CD4-positive, alpha-beta T cell treated with Interleukin-21 for 1 hour (primary cell): ENCODE results near the gene CRYAA.
"Not testable (repeated sequence)": the region's sequence is repeated elsewhere in the genome, so short reads cannot be mapped to it uniquely, and the experiment has no call there.

Source experiments
- DNase-seq: peaks from one replicate; pipeline ENCODE4 v3.0.0-alpha.2; 2020

Gene CRYAA

GRCh38 chr21:43177043-43177906 is 8.5 kb downstream of the CRYAA start:
- DNase-seq = not testable (repeated sequence)

DNA sequence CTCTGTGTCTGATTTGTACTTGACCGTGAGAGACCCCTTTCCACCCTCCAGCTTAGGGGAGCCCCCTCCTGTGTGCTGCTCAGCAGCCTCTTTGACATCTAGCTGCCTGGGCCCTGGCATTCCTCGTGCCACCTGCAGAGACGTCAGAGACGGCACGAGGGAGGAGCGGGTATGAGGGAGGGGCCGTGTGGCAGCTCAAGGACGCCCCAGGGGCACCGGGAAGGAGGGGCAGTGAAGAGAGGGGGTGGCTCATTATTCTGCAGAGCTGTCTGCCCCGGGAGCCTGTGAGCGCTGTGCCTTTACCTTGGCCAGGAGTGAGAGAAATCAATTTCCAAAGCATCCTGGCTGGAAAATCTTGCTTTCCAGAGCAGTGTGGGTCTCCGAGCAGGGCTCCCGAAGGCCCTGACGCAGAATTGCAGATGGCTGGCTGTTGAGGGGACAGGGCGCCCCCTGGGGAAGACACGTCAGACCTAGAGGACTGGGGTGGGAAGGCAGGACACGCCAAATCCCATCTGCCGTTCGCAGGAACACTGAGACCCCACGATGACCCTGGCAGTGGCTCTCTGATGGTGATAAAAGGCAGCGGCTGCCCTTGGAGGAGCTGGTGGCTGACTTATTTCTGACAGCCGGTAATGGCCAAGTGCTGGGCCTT is 9.5 kb downstream of the CRYAA start:
- not testable (repeated sequence) for DNase-seq

DNA sequence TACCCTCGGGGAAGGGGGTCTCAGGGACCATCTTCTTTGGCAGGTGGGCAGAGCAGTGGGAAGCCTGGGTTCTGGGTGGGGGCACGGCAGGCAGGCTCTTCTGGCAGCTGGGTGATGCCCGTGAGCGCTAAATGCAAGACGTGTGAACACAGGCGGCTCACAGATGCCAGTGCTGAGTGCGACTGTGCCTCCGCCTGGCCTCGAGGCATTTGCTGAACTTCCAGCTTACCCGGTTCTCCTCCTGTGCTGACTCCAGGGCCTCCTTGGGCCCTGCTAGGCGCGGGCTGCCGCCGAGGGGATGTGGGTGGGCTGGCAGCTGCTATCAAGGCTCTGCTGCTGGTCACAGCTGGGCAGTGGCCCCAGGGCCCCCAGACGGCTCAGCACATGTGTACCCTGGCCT is 12.2 kb downstream of the CRYAA start:
- DNase-seq = not testable (repeated sequence)

DNA sequence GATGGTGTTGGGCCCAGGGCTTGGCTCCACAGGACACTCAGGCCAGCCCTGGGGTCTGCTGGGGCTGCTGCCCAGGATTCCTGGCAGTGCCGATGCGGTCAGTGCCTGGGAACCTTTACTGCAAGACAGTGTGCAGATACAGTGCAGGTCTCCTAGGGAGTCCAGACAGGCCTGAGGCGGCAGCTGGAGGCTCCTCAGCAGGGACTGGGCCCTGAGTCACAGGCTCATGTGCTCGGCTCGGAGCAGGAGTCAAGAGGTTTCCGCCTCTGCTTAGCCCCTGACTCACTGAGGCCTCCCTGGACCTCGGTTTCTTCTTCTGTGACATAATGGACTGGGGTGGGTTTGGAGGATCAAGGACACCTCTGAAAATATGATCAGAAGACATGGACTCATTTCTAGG is 18.5 kb downstream of the CRYAA start:
- not testable (repeated sequence) for DNase-seq

GRCh38 chr21:43187715-43188114 is 18.9 kb downstream of the CRYAA start:
- DNase-seq = no peak

GRCh38 chr21:43188181-43188580 is 19.4 kb downstream of the CRYAA start:
- DNase-seq = no peak

- no peak for DNase-seq
Measured at GRCh38 chr21:43188592-43189210, 19.9 kb downstream of the CRYAA start.

GRCh38 chr21:43189936-43190335 is 21.1 kb downstream of the CRYAA start:
- no peak for DNase-seq

DNA sequence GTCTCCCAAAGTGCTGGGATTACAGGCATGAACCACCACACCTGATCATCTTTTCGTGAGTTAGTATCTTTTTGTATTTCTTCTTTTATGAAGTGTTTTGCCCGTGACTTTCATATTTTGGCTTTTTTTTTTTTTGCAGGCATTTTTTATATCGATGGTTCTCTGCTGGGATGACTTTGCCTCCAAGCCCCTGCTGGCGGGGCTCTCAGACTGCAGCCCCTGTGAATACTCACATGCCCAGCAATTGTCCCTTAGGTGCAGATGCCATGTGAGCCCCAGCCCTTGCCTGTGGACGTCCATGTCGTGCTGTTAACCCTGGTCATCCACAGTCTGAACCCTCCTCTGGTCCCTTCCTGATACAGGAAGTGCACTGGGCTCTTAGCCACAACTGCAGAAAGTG is 21.7 kb downstream of the CRYAA start:
- no peak for DNase-seq

DNA sequence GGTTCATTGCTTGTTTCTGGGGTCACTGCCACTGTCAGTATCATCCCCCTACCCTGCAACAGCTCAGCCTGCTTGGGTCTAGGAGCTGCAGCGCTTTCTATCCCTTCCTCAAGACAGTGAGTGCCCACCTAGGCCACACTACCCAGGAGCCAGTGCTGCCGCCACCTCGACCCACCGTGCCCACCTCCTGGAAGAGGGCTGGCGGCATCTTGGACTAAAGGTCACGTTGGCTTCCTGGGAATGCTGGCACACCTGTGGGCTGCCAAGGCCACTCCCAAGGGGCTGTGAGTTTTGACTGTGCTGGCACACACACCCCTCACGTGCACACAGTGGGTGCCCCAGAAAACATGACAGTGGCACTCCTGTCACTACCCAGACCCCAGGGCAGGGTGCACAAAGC is 22.1 kb downstream of the CRYAA start:
- DNase-seq = no peak

GRCh38 chr21:43191521-43191920 is 22.7 kb downstream of the CRYAA start:
- DNase-seq = no peak

DNA sequence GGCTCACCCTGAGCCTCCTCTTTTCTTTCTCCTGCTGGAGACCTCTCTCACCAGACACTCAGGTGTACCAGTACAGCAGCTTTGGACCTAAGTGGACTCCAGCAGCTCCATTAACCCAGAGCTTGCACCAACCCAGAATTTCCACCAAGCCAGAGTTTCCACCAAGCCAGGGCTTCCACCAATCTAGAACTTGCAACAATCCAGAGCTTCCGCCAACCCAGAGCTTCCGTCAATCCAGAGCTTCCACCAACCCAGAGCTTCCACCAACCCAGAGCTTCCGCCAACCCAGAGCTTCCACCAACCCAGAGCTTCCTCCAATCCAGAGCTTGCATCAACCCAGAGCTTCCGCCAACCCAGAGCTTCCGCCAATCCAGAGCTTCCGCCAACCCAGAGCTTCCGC is 23.2 kb downstream of the CRYAA start:
- no peak for DNase-seq

DNA sequence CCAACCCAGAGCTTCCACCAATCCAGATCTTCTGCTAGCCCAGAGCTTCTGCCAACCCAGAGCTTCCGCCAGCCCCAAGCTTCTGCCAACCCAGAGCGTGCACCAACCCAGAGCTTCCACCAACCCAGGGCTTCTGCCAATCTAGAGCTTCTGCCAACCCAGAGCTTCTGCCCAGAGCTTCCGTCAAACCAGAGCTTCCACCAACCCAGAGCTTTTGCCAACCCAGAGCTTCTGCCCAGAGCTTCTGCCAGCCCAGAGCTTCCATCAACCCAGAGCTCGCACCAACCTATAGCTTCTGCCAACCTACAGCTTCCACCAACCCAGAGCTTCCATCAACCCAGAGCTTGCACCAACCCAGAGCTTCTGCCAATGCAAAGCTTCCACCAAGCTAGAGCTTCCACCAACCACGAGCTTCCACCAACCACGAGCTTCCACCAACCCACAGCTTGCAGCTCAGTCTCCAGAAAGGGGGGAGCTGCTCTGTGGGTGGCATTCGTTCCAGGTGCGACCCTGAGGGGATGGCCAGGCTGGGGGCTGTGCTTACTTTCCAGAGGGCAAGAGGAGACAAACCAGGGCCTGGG is 23.8 kb downstream of the CRYAA start:
- DNase-seq = no peak

DNA sequence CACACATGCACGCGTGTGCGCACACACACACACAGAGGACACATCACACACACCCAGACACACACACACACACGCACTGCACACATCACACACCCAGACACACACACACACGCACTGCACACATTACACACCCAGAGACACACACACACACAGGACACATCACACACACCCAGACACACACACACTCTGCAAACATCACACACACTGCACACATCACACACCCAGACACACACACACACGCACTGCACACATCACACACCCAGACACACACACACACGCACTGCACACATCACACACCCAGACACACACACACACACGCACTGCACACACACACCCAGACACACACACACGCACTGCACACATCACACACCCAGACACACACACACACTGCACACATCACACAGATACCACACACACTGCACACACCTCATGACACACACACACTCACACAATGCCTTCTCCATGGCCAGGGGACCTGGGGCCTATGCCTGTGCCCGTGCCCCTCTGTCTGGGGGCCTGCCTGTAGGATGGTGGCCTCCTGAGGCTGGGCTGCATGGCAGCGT is 24.4 kb downstream of the CRYAA start:
- DNase-seq = no peak

DNA sequence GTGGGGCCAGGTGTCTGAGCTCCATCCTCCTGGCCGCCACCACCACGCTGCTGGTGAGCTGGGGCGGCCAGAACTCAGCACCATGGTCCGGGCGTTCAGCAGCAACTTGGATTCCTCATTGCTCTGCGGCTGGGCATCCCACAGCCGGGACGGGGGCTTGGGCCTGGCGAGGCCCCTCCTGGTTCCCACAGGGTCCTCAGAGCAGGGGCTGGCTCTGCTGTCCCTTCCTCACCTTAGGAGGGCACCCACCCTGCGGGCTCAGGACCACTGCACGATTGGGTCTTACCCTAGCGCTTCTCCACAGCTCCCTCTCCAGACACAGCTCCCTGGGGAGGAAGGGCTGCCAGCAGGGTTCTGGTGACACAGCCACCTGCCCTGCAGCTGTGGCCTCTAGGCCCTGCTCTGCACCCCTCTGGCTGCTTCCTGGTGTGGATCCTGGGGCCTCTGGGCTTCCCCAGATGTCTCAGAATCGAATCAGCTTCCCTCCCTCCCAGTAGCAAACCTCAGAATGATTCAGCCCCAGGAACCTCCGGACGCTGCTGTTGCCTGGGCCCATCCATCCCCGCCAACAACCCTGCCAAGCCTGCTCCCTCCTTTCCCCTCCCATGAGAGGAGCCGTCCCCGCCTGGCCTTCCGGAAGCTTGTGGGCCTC is 25.0 kb downstream of the CRYAA start:
- DNase-seq = no peak

DNA sequence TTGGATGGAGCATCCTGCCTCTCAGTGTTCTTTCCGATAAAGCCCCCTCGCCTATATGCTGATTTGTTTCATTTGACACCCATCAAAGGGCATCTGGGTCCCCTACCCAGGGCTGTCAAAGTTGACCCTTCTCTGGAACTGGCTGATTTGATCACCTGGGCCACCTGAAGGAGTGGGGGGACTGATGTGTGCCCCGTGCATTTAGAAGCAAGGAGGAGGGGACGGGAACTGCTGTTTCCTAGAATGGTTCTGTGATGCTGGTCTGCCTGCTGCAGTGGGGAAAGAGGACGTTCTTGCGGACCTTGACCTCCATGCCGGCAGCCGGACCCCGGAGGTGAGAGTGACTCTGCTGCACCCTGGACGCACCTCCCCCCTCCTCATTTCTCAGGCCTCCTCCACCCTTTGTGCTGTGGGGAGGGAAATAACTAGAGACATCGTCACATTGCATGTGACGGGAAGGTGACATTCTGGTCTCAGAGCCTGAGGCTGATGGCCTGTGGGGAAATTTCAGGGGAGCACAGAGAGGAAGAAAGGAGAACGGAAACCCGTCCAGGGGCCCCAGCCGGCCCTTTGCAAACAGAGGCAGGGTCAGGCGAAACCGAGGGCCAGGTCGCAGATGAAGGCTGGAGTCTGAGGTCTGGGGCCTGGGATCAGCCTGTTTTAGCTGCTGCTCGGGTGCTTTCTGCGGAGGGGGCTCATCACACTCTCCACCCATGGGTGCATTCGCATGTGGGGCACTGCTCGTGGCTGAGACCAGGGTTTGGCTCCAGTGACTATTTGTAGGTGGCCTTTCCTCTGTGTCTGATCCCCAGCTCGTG is 25.7 kb downstream of the CRYAA start:
- no peak for DNase-seq

DNA sequence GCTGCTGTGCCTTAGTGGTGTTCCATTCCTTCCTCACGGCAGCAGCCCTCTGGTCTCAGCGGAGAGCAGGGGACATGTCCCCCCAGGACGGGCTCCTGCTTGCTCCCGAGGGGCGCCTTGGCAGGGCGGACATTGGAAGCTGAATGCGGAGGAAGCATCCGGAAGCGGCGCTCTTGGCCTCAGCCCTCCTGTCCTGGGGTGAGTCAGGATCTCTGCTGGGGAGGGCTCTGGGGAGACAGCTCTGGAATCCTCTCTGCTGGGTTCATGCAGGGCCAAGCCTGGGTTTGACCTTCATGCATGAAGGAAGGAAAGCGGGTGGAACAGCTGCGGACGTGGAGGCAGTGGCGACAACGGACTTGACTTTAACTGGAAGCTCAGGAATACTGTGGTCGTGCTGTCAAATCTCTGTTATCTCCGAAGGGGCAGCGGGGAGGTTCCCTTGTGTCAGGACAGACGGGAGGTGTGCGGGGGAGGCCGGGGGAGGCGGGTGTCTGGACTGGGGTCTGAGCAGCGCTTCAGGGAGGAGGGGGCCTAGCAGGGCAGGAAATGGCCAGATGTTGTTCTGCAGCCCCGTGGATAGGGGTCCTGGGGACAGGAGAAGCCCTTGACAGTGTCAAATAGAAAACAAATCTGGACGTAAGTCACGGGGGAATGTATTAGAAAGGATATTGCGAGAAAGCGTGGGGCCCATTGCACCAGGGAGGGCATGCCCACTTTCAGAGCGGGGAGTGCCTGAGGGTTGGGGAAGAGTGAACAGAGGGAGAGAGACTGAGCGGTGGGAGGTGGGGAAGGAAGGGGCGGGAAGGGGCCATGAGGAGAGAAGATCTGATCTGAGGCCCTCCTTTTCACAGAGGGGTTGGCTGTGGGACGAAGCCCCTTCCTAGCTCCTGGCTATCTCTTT is 26.6 kb downstream of the CRYAA start:
- DNase-seq = no peak

GRCh38 chr21:43196826-43197225 is 28.0 kb downstream of the CRYAA start:
- no peak for DNase-seq

GRCh38 chr21:43198376-43198775 is 29.6 kb downstream of the CRYAA start:
- DNase-seq = no peak

GRCh38 chr21:43201491-43201890 is 32.7 kb downstream of the CRYAA start:
- DNase-seq = no peak

- DNase-seq = no peak
Measured at GRCh38 chr21:43203591-43203990, 34.8 kb downstream of the CRYAA start.
